Dedifferentiated amniotic fluid mesenchymal stem cell (primary cell): ENCODE measurements around the gene CCDC187.

Experiments
- DNase-seq: peaks from one replicate; pipeline ENCODE4 v3.0.0-alpha.2; 2016; ENCODE audit errors: extremely low spot score

Gene CCDC187

DNA sequence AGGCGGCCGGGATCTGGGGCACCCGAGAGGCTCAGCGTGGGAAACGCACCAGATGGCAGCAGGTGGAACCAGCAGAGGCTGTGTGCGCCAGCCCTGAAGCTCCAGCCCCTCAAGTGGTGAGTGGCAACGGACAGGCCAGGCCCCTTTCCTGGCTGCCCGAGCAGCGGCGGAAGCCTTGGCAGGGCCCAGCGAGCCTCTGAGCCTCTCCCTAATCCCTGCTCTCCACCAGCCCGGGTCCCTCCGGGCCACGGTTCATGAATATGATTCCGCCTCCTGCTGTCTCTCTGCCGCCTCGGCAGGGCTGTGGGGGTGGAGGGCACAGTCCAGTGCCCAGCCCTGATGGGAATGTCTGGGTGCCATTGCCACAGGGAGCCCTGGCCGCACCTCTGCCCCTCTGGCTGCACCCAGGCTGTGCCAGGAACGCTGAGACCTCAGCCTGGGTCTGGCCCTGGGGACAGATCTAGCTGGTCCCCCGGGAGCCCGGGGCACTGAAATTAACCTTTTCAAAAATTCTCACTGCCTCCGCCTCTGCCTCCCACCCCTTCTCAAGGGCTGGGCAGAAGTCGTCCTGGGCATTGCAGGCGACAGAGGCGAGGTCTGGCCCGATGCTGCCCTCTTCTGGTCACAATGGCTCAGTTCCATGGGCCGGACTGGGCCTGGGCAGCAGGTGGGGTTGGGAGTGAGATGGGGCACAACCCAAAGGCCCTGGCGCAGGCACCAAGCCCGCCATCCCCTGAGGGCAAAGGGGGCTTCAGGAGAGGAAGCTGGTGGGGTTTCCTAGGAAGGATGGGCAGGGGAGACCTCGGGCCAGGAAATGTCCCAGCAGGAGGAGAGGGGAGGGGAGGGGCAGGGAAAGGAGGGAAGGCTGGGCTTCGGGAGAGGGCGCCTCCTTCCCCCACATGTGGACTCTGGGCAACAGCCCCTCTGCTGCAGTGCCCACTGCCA is 20.3 kb downstream of the CCDC187 start:
- peak; percentile 55 for DNase-seq

DNA sequence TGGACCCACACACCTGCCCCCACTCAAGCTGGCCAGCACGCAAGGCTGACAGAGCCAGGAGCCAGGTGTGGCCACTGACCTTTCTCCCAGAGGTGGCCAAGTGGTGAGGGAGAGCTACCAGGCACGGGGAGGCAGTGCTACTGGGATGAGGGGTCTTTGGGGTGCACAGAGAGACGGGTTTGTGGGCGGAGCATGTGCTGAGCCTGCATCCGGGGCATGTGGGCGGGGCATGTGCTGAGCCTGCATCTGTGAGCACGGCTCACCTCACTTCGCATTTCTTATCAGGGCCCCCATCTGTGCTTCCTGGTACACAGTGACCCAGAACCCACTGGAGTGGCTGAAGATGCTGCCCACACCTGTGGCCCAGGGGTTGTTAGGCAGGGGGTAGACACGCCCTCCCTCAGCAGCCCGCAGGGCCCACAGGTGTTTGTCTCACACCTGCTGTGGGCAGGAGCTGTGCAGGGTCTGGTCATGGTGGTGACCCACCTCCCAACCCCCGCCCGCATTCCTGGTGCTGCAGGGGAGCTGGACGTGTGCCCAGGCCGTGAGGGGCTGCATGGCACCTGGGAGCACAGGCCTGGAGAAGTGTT is 21.5 kb downstream of the CCDC187 start:
- DNase-seq, result no peak

DNA sequence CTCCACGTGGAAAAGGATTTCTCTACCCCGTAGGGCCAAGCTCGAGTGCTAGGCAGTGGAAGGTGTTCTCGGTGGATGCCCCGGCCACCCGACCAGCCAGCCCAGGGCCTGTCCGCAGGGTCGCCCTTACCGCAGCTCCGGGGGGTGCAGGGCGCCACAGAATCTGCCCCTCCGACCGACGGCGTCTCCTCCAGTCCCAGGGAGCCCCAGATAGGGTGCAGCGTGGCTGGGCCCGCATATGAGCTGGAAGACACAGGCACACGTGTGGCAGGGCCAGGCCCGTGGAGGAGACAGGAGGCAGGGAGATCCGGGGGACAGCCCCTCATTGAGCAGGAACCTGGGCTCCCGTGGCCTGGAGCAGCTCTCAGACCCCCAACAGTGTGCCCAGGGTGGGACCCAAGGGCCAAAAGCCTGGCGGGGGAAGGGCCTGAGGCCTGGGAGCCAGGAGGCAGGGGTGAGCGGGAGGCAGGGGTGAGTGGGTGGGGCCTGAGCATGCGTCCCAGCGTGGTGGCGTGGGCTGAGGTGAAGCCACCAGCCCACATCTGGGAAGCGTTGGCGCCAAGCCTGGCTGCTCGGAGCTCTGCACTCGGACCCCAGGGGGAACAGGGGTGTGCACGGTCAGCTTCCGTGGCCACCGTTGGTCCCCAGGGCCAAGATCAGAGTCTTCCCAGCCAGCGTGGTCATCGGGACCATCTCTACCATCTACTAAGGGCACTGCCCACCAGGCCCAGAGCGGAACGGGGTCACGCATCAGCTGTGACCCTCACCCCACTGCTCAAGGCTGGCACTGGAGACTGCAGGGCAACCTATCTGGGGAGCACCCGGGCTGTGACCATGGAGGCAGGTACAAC is 22.2 kb downstream of the CCDC187 start:
- no peak for DNase-seq

GRCh38 chr9:136280535-136281315 is 23.2 kb downstream of the CCDC187 start:
- DNase-seq, result no peak

GRCh38 chr9:136279471-136279870 is 24.4 kb downstream of the CCDC187 start:
- no peak for DNase-seq

DNA sequence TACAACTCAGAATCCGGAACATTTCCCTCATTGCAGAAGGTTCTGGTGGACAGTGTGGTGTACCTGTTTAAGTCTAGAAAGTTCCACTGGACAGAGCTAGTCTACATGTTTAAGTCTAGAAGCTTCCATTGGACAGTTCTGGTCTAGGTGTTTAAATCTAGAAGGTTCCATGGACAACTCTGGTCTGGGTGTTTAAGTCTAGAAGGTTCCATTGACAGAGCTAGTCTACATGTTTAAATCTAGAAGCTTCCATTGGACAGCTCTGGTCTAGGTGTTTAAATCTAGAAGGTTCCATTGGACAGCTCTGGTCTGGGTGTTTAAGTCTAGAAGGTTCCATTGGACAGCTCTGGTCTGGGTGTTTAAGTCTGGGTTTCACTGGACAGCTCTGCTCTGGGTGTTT is 25.0 kb downstream of the CCDC187 start:
- DNase-seq, result no peak

GRCh38 chr9:136278221-136278620 is 25.7 kb downstream of the CCDC187 start:
- DNase-seq, result no peak

DNA sequence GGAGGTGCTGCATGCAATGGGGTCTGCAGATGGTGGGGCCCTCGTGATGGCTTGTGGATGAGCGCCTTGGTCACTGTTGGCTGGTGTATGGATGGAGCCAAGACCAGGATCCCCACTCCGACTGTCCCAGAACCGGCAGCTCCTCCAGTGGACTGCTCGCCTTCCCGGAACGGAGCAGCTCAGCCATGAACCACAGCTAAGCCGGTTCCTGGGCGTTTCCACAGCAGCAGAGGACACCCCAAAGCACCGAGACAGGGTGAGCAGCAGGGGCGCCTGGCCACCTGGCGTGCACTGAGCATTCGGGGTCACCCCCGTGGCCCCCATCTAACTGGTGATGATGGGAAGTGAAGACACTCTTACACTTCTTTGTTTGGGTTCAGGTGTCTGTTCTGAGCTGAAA is 26.1 kb downstream of the CCDC187 start:
- DNase-seq, result no peak

DNA sequence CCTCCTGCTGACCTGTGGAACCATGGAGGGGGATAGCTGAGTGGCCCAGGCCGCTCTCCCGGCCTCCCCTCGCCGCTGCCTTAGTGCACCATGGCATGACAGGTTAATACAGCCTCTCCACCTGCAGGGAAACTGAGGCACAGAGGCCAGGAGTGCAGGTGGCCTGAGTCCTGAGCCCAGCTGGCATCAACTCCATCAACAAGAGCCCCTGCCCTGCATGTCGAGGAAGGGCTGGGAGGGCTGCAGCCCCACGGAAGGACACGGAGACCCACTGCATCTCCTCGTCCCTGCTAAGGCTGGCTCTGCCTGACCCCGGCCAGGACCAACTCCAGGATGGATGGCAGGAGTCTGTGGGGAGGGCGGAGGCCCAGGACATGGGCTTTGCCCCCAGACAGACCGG is 27.2 kb downstream of the CCDC187 start:
- no peak for DNase-seq

- no peak for DNase-seq
Measured at GRCh38 chr9:136275655-136276429, 28.1 kb downstream of the CCDC187 start.

DNA sequence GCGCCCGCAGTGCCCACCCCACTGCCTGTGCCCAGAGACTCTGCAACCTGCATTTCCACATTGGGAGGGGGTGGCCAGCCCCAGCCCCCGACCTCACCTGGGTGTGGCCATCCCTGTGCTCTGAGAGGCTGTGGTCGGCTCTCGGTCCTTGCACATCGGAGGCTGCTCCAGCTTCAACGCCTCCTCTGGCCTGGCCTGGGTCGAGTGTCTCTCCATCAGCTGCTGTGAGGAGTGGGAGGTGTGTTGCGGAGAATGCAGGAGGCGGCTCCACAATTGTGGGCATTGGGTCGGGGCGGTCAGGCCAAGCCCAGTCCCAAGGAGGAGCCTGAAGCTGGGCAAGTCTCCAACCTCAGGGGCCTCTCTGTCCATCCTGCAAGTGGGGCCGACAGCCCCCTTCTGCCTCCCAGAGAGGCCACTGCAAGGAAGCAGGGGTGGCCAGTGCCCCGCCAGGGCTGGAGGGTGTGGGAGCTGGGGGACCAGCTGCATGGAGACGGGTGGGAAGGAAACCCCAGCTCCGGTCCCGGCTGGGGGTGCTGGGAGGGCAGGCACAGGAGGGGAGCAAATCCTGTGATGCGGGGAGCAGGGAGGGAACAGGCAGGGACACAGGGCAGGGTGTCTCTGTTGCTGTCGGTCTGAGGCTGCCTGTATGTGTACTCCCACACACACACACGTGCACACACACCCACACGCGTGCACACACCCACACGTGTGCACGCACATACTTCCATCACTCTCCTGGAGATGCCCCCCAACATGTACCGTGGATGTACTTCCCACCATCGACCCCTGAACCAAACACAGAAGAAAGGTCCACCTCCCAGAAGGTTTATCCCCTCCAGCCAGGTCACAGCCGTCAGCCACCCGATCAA is 28.9 kb downstream of the CCDC187 start:
- no peak for DNase-seq

GRCh38 chr9:136273921-136274785 is 29.7 kb downstream of the CCDC187 start:
- no peak for DNase-seq

DNA sequence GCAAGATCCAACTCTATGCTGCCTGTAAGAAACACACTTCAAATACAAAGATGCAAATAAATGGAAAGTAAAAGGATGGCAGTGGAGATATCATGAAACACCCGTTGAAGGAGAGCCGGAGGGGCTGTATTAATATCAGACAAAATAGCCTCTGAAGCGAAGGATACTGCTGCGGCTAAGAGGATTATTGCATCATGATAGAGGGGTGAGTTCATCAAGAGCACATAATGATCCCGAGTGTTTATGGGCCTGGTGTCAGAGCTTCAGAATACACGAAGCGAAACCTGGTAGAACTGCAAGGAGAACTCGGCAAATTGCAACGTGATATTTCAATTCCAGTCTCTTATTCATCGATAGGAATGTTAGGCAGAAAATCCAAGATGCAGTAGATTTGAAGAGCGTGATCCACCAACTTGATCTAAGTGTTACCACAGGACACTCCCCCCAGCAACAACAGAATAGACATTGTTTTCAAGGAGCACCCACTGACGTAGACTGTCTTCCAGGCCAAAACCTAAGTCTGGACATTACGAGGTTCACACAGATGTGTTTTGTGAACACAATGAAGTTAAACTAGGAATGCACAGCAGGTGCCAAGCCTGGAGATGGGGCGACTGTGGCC is 30.5 kb downstream of the CCDC187 start:
- no peak for DNase-seq

DNA sequence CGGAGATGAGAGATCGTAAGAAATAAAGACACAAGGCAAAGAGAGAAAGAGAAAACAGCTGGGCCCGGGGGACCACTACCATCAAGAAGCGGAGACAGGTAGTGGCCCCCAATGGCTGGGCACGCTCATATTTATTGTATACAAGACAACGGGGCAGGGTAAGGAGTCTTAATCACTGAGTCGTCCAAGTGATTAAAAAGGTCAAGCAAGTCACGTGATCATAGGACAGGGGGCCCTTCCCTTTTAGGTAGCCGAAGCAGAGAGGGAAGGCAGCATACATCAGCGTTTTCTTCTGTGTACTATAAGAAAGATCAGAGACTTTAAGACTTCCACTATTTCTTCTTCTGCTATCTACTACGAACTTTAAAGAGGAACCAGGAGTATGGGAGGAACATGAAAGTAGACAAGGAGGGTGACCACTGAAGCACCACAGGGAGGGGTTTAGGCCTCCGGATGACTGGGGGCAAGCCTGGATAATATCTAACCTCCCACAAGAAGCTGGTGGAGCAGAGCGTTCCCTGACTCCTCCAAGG is 33.7 kb downstream of the CCDC187 start:
- no peak for DNase-seq

- DNase-seq, result no peak
Measured at GRCh38 chr9:136268735-136269134, 35.2 kb downstream of the CCDC187 start.

DNA sequence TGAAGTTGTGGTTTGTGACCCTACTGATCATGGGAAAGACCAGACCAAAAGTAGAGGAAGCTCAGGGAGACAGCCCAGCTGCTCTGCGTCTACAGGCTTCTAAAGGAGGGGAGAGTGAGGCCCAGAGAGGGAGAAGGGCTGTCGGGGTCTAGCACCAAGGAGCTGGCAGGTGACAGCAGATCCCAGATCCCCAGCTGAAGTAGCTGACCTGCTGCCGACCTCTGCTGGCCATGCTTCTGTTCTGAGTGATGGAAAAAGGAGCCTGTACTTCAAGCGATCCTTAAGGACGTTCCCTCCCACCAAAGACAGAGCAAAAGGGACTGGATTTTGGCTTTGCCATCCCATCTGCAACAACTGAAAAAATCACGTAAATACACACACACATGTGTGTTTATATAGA is 35.6 kb downstream of the CCDC187 start:
- no peak for DNase-seq

DNA sequence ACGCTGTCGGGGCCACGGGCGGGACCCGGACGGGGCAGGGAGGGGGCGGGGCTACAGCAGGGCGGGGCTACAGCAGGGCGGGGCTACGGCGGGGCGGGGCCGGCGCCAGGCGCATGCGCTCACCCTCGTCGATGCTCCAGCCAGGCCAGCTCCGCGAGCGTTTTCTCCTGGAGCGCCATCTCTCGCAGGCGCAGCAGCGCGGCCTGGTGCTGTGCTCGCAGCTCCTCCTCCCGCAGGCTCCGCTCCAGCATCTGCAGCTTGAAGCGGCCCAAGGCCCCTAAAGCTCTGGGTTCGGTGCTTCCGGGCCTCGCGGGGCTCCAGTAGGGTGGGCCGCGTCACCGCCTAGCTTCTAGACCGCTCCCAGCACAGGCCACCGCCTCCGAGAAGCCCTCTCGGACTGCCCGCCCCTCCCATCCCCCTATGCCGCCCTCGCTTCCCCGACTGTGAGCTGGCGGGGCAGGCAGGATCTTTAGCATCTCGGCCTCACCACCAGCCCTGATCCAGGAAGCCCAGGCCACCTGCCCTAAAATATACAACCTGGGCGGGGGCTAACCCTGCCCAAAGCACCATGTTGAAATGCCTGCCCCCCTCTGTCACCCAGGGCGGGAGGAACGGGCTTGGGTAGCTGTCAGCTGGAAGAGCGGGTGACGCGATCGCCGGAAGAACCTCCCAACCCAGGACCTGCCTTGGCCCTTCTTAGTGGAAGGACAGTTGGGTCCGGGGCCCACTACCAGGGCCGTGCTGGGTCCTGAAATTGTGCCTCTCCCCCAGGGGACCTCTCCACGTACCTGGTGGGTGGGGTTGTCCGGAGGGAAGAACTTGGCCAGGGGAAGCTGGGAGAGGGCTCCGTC is 36.4 kb downstream of the CCDC187 start:
- DNase-seq, result peak; percentile 61
